Measurements from ENCODE around the gene TRAM2.

- TF ChIP-seq CTCF (IDR thresholded peaks at IDR 0.05; ENCODE audit: low read depth, low read length) (no peak), EZH2phosphoT487 (IDR thresholded peaks at IDR 0.05; ENCODE audit: low read depth) (no peak)
These were observed 23.1 kb downstream of the TRAM2 start for GRCh38 chr6:52553719-52554118.

Measured in OCI-LY3 (cell line).